Large intestine (tissue), 3 donors: ENCODE data around the gene YPEL2. TPM values are rescaled to one million over a fixed set of nuclear protein-coding genes. Genes with fewer than 3 reads are reported as not detected.
A peak's percentile ranks its signal among the peaks of the same experiment; 100 is the strongest.

ENCODE experiments used
- DNase-seq, 2 donors: peaks; one replicate each; pipeline versions ENCODE4 v3.0.0 to v3.0.0-alpha.2; 2013
- H3K27ac ChIP-seq: one replicate; pipeline ENCODE4 v1.5.1; 2013; ENCODE audit warnings: low read length
- H3K27me3 ChIP-seq: 2 replicates; pipeline ENCODE4 v1.6.1; 2013; ENCODE audit warnings: low read length; ENCODE audit not compliant: control insufficient read depth, insufficient read depth
- H3K36me3 ChIP-seq: 2 replicates; pipeline ENCODE4 v1.6.1; 2013; ENCODE audit warnings: low read length; ENCODE audit not compliant: control insufficient read depth, insufficient read depth
- H3K4me1 ChIP-seq: one replicate; pipeline ENCODE4 v1.6.1; 2013; ENCODE audit warnings: low read length; ENCODE audit not compliant: control insufficient read depth, insufficient read depth
- H3K4me3 ChIP-seq: one replicate; pipeline ENCODE4 v1.5.1; 2013; ENCODE audit warnings: low read length
- H3K9me3 ChIP-seq: one replicate; pipeline ENCODE4 v1.6.1; 2013; ENCODE audit warnings: mild to moderate bottlenecking, low read depth, low read length, moderate library complexity; ENCODE audit not compliant: control insufficient read depth
- WGBS: methylation state at CpG from one replicate; pipeline ENCODE4 v1.1.5; 2013; ENCODE audit warnings: low lambda C conversion rate; ENCODE audit not compliant: insufficient coverage; 5-methylcytosine and 5-hydroxymethylcytosine counted together
- polyA plus RNA-seq: library from polyadenylated mRNA; unstranded; fragments of 120-200 nt; gene quantifications from one replicate; pipeline ENCODE4 v1.2.1, GENCODE V29; 2013

The YPEL2 gene
- polyA plus RNA-seq, 1 donor = 15.3 TPM

- no peaks in the 10 kb centered on the region for H3K27me3 ChIP-seq
- no peaks in the 10 kb centered on the region for H3K9me3 ChIP-seq
- H3K36me3 ChIP-seq = peaks cover 39% of the 10 kb centered on the region
- no peaks in the 10 kb centered on the region for H3K4me1 ChIP-seq
- H3K4me3 ChIP-seq = no peak overlapping the region
- WGBS = no CpG with 5 or more reads among the region's 2 CpGs
- H3K27ac ChIP-seq = no peak overlapping the region
- no peak for DNase-seq
Observed at GRCh38 chr17:59356543-59357218, 25.2 kb downstream of the YPEL2 start.

- no peak overlapping the region for H3K4me3 ChIP-seq
- no peaks in the 10 kb centered on the region for H3K27me3 ChIP-seq
- DNase-seq = no peak
- no peaks in the 10 kb centered on the region for H3K4me1 ChIP-seq
- H3K9me3 ChIP-seq = no peaks in the 10 kb centered on the region
- peaks cover 39% of the 10 kb centered on the region for H3K36me3 ChIP-seq
- no peak overlapping the region for H3K27ac ChIP-seq
Observed at GRCh38 chr17:59357219-59357697, 25.8 kb downstream of the YPEL2 start.

GRCh38 chr17:59357929-59358328, 26.5 kb downstream of the YPEL2 start:
- DNase-seq = no peak
- Histone ChIP-seq H3K27me3 (no peaks in the 10 kb centered on the region), H3K27ac (no peak overlapping the region), H3K4me1 (no peaks in the 10 kb centered on the region), H3K36me3 (peaks cover 39% of the 10 kb centered on the region), H3K9me3 (no peaks in the 10 kb centered on the region), H3K4me3 (no peak overlapping the region)
- no CpG with 5 or more reads among the region's 1 CpG for WGBS

DNA sequence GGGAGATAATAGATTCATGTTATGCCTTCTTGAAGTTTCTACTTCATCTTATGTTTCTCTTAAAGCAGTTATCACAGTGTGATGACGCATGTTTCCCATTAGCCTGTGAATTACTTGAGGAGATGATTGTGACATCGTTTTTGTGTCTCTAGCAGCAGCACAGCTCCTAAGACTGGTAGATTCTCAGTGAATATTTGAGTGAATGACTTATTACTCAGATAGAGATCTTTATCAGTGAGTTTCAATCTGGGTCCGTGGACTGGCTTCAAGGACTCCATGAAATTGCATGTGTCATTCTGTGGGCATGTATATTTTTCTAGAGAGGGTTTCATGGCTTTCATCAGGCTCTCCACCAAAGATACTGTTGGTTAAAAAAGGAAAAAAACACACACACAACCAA, 29.9 kb downstream of the YPEL2 start:
- no peak for DNase-seq
- WGBS = no CpG with 5 or more reads among the region's 3 CpGs
- H3K4me1 ChIP-seq = peaks cover 22% of the 10 kb centered on the region
- no peaks in the 10 kb centered on the region for H3K27me3 ChIP-seq
- H3K4me3 ChIP-seq = no peak overlapping the region
- no peak overlapping the region for H3K27ac ChIP-seq
- no peaks in the 10 kb centered on the region for H3K9me3 ChIP-seq
- peaks cover 9% of the 10 kb centered on the region for H3K36me3 ChIP-seq

DNA sequence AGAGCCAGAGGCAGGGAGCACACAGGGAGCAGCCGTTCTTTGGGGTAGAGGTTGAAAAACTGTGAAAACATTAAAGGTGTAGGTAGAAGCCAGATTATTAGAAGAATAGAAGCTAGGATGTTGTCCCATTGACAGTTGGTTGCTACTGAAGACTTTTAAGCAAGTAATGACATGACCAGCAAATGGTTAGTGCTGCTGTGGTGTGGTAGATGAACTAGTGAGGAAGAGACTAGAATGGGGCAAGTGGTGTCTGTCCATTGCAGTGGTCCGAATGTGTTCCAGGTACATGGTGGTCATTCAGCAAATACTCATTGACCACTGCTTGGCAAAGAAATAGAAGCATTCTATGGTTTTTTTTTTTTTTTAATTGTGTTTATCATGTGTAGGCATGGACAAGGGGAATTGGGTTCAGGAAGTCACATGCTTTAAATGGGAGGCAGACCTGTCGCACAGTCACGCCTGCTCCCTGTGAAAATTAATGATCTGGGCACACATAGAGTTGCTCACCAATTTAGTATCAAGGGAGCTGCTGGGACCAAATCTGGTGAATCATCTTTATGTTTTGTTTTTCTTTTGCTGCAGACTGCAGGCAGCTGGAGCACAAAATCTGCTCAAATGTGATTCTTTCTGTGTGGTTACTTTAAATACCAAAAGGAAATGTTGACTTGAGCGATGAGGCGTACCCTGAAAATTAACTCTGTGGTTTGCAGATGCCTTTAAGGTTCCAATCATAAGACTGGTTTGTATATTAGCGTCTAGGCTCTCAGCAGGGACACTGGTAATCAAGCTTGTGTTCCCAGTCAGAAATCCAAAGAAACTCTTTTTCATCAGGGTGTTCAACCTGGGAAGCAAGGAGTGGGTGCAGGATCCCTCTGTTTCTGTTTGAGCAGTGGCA, 30.7 kb downstream of the YPEL2 start:
- 60% methylated on average over 1 of the region's 7 CpGs for WGBS
- Histone ChIP-seq H3K36me3 (peaks cover 4% of the 10 kb centered on the region), H3K4me1 (peaks cover 30% of the 10 kb centered on the region), H3K4me3 (no peak overlapping the region), H3K9me3 (no peaks in the 10 kb centered on the region), H3K27me3 (no peaks in the 10 kb centered on the region), H3K27ac (no peak overlapping the region)
- DNase-seq = no peak

- WGBS = no CpG with 5 or more reads among the region's 2 CpGs
- no peaks in the 10 kb centered on the region for H3K9me3 ChIP-seq
- DNase-seq = no peak
- H3K4me1 ChIP-seq = peaks cover 36% of the 10 kb centered on the region
- no peak overlapping the region for H3K27ac ChIP-seq
- no peak overlapping the region for H3K4me3 ChIP-seq
- peaks cover 4% of the 10 kb centered on the region for H3K36me3 ChIP-seq
- no peaks in the 10 kb centered on the region for H3K27me3 ChIP-seq
Observed at GRCh38 chr17:59362811-59363205, 31.4 kb downstream of the YPEL2 start.

DNA sequence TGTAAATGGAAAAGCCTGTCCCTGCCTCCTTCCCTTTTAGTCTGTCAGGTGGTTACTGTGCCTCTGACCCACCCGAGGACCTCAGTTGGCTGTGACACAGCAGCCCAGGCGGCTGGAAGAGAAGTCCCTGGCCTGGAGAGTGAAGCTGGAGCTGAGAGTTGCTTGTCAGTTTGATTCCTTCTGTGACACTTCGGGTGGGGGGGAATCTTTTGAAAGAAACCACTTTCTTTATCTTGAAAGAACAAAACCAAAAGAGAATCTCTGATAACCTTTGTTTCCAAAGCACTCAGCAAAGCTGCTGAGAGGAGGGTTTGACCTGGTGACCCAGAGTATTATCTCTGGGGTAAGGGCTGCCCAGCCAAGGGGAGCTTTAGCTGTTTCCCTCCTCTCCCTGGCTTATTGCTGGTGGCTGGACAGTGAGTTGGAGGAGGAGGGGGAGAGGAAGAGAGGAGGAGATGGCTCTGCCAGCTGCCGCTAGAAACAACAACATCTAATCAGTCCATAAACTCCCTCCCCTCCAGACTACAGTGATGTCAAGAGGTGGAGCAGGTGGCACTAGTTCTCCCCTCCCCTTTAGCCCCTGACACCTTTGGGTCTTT, 34.0 kb downstream of the YPEL2 start:
- Histone ChIP-seq H3K9me3 (no peaks in the 10 kb centered on the region), H3K4me3 (no peak overlapping the region), H3K4me1 (peaks cover 59% of the 10 kb centered on the region), H3K27me3 (no peaks in the 10 kb centered on the region), H3K27ac (peak overlapping the region; percentile 75), H3K36me3 (no peaks in the 10 kb centered on the region)
- no CpG with 5 or more reads among the region's 4 CpGs for WGBS
- peak in 1 of 2 donors; percentile 41 for DNase-seq

DNA sequence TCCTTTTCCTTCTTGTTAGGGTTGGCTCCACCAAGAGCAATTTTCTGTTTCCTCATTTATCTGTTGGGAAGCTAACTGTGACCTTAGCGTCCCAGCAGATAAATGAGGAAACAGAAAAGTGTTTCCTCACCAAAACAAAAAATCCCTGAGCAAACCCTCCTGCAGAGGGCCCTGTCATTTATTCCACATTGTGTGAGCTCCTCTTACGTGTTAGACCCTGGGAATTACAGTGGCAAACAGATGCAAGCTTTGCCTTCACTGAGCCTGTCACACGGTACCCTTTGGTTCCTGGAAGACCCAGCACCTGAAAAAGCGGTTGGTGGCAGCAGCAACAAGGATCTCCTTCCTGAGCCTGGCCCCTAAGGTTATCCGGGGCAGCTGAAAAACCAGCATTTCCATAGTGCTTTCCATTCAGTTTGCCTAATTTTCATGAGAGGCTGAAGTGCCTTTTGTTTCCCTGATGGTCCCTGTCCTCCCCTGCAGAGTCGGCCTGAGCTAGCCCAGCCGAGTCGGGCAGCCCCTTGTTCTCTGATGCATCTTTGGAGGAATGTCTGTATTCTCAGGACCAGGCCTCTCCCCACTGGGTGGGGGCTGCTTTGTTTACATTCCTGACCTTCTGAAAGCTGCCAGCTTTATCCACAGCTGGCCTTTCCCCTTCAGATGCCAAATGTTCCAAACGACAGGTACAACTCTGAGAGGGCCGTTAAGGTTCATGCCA, 34.7 kb downstream of the YPEL2 start:
- DNase-seq = peak in 1 of 2 donors; percentile 53
- no CpG with 5 or more reads among the region's 10 CpGs for WGBS

DNA sequence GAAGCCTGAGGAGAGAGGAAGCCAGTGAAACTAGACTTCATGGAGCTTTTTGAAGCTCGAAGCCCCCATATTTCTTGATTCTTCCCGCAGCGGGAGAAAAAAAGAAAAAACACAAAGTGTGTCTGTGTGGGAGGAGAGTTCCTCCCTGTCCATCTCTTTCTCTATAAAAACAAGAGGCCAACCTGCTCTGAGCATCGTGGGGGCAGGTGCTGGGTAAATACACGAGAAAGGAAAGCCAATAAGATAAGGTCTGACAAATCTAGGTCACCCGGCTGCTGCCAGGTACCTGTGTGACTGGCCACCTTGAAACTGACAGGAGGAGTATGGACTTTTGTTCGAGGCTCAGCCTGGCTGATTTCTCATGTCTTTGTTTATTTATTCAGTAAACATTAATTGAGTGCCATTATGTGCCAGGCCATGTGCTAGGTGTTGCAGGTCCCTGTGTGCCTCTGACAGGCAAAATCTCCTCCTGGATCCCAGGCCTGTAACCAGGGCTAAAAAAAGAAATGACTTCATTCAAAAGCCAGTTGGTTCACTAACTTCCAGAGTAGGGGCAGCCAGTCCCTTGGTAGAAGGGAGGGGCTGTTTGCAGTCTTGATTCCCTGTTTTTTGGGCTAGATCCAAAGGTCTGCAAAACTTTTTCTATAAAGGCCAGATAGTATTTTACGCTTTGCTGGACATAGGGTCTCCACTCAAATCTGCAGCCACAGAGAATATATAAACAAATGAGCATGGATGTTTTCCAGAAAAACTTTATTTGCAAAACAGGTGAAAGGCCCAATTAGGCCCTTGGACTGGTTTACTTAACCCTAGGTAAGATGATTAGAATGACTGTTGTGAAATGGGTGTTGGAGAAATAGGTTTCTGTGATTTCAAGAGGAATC, 35.6 kb downstream of the YPEL2 start:
- H3K27ac ChIP-seq = peak overlapping the region; percentile 75
- peak; percentile 89 to 95 for DNase-seq
- no peak overlapping the region for H3K4me3 ChIP-seq
- WGBS = 20% methylated on average over 1 of the region's 8 CpGs
- no peaks in the 10 kb centered on the region for H3K27me3 ChIP-seq
- peaks cover 74% of the 10 kb centered on the region for H3K4me1 ChIP-seq
- no peaks in the 10 kb centered on the region for H3K36me3 ChIP-seq
- no peaks in the 10 kb centered on the region for H3K9me3 ChIP-seq

More for the DNA sequence above, 34.7 kb downstream of the YPEL2 start:
- no peaks in the 10 kb centered on the region for H3K36me3 ChIP-seq
- H3K4me3 ChIP-seq = no peak overlapping the region
- no peaks in the 10 kb centered on the region for H3K27me3 ChIP-seq
- peak overlapping the region; percentile 75 for H3K27ac ChIP-seq
- H3K9me3 ChIP-seq = no peaks in the 10 kb centered on the region
- peaks cover 66% of the 10 kb centered on the region for H3K4me1 ChIP-seq
